ENCODE data around the gene ABHD11.
"Not testable (repeated sequence)": the region's sequence is repeated elsewhere in the genome, so short reads cannot be mapped to it uniquely, and the experiment has no call there.

The ABHD11 gene

DNA sequence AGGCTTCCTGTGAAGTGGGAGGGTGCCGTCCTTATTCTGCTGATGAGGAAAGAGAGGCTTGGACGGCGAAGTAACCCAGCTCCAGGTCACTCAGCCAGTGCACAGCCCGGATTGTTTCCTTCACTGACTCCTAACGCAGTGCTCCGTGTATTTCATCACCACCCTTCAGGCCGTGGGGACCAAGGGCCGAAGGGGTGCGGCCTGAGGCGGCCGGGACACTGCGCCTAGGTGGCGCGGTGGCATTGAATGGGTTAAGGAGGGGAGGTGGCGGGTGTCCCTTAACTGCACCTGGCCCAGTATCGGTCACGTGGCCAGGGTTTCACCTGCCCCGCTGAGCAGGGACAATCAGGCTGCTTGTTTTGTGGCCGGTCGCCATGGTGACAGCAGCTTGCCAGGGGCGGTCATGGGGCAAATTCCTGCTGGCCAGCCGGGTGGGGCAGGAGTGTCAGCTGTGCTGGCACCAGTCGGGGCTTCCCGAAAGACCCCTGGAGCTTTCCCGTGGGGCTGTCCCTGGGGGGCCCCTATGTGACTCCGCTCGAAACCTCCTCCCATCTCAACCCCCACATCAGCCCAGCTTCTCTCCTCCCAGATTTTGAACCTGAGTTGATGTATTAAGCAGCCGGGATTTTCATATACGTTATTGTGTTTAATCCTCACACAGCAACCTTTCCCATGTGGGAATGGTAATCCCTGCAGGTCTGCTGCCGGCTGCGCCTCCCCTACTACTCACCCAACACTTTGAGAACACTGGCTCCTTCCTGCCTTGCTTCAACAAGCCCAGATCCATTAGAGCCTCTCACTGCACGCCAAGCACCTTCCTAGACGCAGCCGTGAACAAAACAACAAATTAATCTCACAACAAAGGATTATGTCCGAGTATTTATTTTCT is 4.4 kb upstream of the ABHD11 start:
- DNase-seq: peak; percentile 84

DNA sequence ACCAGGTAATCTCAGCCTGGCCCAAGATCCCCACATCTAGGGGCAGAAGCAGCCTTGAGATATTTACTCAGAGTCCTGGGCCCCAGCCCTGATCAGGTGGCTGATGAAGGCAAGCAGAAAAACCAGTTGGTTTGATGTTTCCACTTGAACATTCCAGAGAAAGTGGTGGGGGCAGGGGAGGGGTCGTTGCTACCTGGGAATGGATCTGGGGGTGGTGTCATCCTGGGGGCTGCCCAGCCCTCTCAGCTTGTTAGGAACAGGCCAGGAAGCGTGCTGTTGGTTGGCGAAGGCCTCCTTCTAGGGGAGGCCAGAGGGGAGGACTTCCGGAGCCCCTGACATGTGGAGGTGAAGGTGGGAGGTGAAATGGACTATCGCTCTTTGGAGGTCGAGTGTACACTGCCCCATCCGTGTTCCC is 3.7 kb upstream of the ABHD11 start:
- DNase-seq: no peak

DNA sequence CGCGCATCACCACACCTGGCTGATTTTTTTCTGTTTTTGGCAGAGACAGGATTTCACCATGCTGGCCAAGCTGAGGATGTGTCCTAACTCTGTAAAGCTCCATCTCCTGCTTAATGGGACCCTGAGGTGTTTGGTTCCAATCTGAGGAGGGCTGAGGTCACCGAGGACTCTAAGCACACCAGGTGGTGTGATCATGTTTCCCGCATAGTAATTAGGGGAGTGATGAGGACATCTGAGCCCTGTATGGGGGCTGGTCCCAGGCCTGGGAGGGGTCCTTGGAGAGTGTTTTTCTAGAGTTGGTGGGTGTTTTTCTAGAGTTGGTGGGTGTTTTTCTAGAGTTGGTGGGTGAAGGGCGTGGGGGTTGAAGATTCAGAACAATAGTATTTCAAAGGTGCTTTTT is 3.0 kb upstream of the ABHD11 start:
- no peak for DNase-seq

DNA sequence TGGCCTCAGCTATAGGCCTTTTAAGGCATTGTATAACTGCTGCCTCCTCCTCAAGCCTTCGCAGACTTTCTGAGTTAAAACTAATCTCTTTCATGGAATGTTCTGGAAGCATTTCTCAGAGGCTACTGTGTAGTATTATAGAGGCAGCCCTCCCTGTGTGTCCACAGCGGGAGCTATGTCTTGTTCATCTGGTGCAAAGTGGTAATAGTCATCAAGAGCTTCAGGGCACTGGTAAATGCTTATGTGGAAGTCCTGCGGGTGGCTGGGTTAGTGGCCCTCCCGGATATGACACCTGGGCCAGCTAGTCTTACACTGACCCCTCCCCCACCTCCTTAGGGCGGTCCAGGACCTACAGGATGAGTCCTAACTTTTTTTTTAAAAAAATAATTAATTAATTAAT is 2.2 kb upstream of the ABHD11 start:
- DNase-seq: no peak

DNA sequence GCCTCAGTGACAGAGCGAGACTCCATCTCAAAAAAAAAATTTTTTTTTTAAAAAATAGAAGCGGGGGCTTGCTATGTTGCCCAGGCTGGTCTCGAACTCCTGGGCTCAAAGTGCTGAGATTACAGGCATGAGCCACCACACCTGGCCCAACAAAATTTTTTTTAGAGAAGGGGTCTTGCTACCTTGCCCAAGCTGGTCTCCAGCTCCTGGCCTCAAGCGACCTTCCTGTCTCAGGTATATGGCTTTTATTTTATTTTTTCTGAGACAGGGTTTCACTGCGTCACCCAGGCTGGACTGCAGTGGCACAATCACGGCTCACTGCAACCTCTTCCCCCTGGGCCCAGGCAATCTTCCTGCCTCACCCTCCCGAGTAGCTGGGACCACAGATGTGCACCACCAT is 1.6 kb upstream of the ABHD11 start:
- no peak for DNase-seq

DNA sequence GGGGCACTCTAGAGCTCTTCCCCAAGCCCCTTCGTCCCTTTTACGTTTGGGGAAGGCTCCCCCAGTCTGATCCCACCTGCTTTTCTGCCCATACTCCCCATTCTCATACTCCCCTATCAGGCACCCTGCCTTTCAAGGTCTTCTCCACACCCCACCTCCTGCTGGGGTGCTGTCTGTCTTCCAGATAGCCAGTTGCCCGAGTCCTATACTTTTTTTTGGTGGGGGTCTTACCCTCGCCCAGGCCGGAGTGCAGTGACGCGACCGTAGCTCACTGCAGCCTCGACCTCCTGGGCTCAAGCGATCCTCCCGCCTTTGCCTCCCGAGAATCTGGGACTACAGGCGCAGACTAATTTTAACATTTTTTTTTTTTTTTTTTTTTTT is 775 bp upstream of the ABHD11 start:
- no peak for DNase-seq

DNA sequence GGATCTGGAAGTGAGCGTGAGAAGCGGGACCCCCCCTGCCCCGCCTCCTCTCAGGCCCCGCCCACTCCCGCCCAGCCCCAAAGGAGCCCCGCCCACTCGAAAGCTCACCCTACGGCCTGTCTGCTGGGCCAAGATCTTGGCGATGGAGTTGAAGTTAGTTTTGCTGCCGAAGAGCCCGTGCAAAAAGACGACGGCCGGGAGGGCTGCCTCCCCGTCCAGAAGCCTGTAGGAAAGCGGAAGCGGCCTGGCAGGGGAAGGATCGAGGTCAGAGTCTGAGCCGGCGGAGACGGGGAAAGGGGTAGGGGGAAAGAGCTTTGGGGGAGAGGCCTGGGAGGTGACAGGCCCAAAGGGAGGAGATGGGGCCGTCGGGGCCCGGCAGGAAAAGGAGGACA is 386 bp downstream of the ABHD11 start:
- DNase-seq: no peak

DNA sequence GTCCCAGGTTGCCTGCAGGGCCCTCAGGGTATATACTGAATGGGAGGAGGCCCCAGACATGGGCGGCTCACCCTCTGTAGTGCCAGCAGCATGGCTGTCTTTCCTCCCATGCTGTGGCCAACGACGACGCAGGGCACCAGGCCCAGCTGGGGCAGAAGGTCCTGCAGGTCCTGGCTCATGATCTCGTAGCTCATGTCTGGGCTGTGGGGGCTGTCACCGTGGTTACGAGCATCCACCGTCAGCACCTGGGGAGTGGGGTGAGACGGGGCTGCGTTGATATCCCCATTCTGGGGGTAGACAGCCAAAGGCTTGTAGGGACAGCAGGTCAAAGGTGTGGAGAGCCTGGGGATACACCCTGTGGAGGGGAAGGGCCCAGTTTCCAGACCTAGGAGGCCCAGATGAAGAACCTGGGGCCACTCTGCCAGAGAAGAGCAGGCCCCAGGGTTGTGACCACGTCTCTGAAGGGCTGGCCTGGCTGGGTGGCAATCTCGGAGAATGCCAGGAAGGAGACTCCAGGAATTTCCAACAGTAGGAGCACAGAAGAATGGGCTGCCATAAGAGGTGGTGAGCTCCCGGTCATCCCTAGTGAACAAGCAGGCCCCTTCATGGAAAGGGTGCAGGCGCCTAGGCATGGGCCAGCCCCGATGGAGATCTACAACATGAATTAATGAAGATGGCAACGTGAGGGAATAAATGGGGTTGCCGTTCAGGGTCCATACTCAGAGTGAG is 947 bp downstream of the ABHD11 start:
- DNase-seq: no peak

DNA sequence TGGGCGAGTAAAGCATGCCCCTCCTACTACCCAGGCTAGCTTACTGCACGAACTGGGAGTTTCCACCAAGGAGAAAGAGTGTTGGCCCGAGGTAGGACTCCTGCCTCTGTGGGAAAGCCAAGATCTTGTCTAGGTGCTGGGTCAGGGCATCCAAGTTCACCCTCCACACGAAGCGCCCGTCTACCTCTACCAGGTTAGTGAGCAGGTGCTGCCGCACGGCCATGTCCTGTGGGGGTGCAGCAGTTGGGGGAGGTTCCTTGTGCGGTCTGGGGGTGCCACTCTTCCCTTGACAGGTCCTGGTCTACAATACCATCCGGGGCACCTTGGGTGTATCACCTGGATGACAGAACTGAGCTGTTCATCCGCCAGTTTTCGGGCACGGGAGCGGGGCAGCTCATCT is 1.7 kb downstream of the ABHD11 start:
- no peak for DNase-seq

DNA sequence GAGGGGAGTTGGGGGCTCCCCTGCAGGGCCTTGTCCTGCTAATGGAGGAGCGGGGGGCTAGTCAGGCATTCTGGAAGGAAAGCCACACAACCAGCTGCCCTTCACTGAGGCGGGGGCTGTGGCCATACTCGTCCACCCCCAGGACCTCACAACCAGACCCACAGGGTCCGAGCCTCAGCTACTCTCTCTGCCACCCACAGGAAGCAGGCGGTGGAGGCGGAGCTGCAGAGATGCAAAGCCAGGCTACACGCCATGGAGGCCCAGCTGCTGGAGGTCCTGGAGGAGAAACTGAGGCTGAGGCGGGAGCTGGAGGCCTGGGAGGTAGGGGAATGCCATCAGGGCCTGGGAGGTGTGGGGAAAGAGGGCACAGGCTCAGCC is 3.1 kb downstream of the ABHD11 start:
- DNase-seq: no peak

DNA sequence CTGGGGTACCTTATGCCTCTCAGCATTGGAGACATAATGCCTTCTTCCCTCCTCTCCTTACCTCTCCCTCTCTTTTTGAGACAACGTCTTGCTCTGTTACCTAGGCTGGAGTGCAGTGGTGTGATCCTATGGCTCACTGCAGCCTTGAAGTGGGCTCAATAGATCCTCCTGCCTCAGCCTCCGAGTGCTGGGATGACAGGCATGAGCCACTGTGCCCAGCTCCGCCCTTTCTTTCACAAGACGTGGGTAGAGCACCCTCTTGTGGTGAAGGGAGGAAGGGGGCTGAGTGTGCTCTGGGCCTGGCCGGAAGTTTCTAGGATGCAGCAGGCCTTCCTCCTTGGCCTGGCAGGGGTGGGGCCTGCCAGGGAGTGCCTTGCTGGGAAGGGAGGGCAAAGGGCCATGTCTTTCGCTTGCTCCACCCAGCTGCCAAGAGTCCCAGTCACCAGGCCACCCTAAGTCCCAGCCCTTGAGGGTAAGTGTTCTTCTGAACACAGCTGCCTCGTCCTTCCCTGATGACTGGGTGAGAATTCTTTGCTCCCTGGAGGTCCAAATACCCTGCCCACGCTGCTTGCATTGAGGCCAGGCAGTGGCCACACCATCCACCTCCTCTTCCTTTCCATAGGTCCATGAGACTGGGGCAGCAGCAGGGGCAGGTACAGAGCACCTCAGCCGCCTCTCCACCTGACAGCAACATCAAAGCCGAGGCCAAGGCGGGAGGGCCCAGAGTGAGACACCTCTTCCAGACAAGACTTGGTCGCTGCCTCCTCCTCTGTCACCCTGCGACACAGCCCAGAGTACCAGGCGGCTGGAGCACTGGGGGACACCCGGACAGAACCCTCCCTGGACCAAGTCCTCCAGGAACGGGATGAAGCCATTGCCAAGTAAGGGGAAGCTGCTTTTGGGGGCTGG is 3.7 kb downstream of the ABHD11 start:
- DNase-seq: no peak

DNA sequence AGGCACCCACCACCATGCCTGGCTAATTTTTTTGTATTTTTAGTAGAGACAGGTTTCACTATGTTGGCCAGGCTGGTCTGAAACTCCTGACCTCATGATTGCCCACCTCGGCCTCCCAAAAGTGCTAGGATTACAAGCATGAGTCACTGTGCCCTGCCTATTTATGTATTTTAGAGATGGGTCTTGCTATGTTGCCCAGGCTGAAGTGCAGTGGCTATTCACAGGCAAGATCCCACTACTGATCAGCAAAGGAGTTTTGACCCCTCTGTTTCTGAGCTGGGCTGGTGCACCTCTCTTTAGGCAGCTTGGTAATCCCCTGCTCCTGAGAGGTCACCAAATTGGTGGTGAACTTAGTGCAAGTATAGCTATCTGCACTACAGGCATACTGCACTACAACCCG is 6.2 kb downstream of the ABHD11 start:
- DNase-seq: no peak

DNA sequence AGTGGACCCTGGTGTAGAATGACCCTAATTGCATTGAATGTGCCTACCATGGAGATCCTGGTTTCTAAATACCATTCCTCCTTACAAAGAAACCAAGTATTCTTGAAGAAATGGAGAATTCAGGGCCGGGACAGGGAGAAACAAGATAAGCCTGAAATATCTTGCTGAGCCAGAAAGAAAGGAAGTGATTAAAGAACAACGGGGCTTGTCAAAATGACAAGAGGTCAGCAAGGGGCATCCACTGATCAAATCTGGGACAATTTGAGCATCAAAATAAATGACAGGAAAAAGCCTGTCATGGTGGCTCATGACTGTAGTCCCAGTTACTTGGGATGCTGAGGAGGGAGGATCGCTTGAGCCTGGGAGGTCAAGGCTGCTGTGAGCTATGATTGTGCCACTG is 8.1 kb downstream of the ABHD11 start:
- DNase-seq: no peak

DNA sequence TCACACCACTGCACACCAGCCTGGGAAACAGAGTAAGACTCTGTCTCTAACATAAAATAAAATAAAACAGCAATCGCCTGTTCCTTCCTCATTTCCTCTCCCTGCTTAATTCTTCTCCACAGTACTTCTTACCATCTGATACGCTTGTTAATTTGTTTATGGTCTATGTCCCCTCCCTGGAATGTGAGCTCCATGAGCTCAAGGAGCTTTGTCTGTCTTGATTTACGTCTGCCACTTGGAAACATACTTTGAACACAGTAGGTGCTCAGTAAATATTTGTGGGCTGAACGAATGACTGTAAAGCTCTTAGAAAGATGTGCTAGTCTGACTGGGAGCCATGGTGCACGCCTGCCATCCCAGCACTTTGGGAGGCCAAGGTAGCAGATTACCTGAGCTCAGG is 10.1 kb downstream of the ABHD11 start:
- no peak for DNase-seq

DNA sequence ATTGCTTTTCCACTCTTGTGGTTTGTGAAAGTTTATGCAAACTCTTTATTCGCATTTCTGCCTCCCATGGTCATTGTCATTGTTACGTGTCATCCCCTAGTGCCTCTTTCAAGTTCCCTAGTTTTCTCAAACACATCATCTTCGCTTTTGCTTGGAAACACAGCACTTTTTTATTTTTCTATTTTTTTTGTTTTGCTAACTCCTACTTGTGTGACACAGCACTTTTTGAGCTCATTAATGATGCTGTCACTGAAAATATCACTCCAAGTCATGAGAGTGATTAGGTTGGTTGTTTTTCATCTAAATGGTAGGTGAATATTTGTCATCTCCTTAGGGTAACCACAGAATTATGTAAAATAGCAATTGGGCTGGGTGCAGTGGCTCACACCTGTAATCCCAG is 10.7 kb downstream of the ABHD11 start:
- no peak for DNase-seq

DNA sequence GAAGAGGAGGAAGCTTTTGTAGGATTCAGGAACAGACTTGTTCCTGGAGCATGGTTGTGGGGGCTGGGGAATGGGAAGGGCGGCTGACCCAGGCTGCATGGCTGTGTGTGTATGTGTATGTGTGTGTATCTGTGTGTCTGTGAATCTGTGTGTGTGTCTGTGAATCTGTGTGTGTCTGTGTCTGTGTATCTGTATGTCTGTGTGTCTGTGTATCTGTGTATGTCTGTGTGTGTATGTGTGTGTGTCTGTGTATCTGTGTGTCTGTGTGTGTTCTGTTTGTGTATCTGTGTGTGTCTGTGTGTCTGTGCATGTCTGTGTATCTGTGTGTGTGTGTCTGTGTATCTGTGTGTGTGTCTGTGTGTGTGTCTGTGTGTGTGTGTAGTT is 12.5 kb downstream of the ABHD11 start:
- DNase-seq: no peak

DNA sequence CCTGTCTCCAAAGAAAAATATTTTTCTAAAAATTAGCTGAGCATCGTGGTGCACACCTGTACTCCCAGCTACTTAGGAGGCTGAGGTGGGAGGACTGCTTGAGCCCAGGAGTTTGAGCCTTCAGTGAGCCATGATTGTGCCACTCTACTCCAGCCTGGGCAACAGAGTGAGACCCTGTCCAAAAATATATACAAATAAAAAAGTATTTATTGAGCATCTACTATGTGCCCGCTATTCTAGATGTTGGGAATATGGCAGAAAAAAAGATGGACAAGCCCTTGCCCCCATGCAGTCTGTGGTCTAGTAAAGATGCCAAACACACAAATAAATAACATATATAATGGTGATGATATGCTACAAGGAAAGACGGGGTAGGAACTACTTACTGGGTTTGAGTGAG is 14.8 kb downstream of the ABHD11 start:
- no peak for DNase-seq

DNA sequence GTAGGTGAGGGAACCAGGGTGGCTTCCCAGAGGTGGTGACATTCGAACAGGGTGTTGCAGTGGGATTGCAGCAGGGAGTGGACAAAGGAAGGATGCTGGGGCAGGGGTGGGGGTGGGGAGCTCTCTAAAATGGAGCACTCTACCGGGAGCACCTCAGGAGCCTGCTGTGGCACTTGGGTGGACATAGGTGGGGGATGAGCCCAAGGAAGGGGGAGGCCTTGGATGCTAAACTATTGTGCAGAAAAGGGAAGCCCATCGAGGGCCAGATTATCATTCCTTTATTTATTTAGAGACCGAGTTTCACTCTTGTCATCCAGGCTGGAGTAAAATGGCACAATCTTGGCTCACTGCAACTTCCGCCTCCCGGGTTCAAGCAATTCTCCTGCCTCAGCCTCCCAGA is 15.8 kb downstream of the ABHD11 start:
- DNase-seq: no peak

DNA sequence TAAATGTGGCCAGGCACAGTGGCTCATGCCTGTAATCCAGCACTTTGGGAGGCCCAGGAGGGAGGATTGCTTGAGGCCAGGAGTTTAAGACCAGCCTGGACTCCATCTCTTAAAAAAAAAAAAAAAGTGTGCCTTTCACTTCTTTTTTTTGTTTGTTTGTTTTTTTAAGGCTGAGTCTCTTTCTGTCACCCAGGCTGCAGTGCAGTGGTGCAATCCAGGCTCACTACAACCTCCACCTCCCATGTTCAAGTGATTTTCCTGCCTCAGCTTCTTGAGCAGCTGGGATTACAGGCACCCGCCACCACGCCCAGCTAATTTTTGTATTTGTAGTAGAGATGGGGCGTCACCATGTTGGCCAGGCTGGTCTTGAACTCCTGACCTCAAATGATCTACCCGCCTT is 16.4 kb downstream of the ABHD11 start:
- DNase-seq: not testable (repeated sequence)

DNA sequence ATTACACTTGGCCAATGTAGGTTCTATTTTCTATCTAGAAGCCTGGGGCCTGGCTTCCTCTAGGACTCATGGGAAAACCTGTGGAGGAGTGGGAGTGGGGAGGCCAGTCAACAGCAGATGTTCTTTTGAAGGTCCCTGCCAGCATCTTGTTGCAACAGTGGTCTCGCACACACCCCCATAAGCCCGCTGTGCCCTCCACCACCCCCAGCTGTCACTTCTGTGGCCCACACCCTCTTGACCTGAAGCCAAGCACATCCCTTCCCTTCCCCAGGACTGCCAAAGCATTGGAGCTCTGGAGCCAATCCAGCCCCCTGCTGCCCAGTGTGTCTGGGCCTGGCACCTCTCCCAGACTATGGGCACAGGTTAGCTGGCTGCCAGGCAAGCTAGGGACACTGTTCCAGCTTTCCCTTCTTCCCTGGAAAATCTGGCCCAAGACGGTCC is 17.2 kb downstream of the ABHD11 start:
- peak; percentile 51 for DNase-seq

DNA sequence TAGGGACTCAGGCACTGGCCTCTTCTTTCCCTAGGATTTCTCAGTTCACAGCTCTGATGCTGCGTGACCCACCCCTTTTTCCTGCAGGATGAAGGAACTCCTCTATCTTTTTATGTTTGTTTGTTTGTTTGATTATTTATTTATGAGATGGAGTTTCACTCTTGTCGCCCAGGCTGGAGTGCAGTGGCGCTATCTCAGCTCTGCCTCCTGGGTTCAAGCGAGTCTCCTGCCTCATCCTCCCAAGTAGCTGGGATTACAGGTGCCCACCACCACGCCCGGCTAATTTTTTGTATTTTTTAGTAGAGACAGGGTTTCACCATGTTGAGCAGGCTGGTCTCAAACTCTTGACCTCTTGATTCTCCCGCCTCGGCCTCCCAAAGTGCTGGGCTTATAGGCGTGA is 18.2 kb downstream of the ABHD11 start:
- DNase-seq: not testable (repeated sequence)

DNA sequence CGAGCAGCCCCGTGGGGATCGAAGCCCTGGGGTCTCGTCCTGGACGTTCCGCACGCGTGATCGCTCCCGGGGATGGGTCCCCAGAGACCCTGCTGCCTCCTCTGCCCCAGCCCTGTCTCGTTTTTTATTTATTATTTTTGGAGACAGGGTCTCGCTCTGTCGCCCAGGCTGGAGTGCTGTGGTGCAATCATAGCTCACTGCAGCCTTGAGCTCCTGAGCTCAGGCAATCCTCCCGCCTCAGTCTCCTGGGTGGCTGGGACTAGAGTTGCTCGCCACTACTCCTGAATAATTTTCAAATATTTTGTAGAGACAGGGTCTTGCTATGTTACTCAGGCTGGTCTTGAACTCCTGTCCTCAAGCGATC is 18.8 kb downstream of the ABHD11 start:
- no peak for DNase-seq

Measured in NCI-H2081 treated with DMSO at 0.1 percent for 48 hours (cell line).